ENCODE data around the gene CUEDC1.
A peak's percentile ranks its signal among the peaks of the same experiment; 100 is the strongest.
"Not testable (repeated sequence)": the region's sequence is repeated elsewhere in the genome, so short reads cannot be mapped to it uniquely, and the experiment has no call there.

Gene CUEDC1

DNA sequence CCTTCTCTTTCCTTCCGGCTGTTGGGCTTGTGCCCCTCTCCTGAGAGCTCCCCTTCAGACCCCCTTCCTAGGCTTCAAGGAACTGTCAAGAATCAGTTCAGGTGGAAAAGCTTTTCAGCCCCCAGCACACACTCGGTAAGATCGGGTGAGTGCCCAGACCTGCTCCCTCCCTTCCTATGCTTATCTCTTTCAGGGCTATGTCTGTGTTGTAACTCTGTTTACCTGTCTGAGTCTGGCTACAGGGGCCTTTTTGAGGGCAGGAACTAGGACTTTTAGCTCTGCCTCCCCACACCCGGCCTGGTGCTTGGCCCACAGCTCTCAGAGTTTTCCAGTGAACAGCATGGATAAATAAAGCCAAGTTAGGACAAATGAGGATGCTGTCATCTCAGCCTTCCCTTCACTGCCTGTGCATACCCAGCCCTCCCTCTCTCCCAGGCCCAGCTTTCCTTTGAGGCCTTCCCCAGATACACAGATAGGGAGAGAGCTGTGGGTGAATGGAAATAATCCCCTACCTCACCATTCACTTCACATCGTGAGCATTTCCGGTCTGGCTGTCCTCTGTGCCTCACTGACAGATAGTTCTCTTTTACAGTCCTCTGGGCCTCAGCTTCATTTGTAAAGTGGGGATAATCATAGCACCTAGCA is 99.7 kb downstream of the CUEDC1 start:
- no peak for TF ChIP-seq JUND (IDR thresholded peaks at IDR 0.05; ENCODE audit: low read depth)
- DNase-seq (ENCODE audit: low read depth in 1 of 2, low spot score in 1 of 2), result no peak
- in situ Hi-C loops (cut with HindIII; ENCODE audit: low pct_unique_long_range_greater_than_20kb, low sequenced_read_pairs), result no loop called here

DNA sequence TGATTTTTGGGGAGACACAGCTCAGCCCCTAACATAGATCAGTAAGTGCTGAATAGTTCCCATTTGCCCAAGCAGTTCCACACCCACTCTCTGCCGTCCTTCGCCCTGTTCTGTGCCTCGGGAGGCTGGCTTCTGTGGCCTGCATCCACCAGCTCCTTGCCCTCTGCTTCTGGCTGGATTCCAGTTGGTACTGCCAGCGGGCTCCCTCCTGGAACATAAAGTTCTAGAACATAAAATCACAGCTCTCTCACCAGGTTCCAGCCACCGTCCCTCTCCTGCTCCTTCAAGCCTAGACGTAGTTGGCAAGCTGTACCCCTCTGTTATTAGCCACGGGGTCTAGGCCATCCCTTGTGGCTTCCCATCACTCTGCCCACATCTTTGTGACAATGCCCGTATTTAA is 101.5 kb downstream of the CUEDC1 start:
- in situ Hi-C loops (cut with HindIII; ENCODE audit: low pct_unique_long_range_greater_than_20kb, low sequenced_read_pairs), result no loop called here
- TF ChIP-seq JUND (IDR thresholded peaks at IDR 0.05; ENCODE audit: low read depth), result no peak
- no peak for DNase-seq (ENCODE audit: low read depth in 1 of 2, low spot score in 1 of 2)

DNA sequence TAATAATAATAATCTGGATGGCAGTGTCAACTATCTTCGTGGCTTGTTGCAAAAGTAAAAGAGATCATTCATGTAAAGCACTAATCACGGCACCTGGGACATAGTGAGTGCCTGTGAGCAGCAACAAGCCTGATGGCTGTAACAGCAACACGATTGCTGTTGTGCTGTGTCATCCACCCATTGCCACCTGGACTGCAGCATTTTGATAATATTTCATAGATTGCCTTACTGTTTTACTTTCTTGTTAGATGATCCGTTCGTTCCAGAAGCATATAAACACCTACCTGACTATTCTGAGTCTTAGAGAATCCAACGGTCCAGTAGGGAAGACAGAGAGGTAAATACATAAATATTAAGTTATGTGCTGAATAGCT is 102.3 kb downstream of the CUEDC1 start:
- in situ Hi-C loops (cut with HindIII; ENCODE audit: low pct_unique_long_range_greater_than_20kb, low sequenced_read_pairs), result no loop called here
- no peak for DNase-seq (ENCODE audit: low read depth in 1 of 2, low spot score in 1 of 2)
- TF ChIP-seq JUND (IDR thresholded peaks at IDR 0.05; ENCODE audit: low read depth), result no peak

DNA sequence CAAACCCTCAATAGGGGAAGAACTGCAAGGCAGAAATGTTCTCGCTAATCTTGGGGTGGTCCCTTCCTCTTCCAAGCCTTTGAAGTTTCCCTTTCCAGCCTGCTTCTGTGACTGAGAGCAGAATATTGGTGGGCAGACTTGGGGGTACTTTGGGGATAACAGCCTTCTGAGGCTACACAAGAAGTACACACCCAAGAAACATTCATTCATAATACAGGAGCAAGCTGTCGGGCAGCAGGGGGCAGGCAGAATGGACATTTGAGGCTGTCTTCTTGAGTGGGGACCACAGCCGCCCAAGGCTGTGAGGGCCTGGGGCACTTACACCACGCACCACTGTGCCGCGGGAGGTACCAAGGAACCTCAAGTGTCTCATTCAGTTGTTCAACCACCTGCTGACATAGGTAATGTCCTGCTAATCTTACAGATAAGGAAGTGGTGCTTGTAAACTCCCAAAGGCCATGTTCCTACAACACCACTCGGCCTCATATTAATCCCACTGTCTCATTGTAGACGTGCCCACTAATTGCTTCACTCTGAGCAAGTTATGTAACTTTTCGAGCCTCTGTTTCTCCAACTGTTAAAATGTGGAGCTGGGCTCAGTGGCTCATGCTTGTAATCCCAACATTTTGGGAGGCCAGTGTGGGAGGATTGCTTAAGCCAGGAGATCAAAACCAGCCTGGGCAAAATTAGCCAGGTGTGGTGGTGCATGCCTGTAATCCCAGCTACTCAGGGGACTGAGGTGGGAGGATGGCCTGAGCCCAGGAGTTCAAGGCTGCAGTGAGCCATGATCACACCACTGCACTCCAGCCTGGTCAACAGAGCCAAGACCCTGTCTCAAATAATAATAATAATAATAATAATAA is 102.9 kb downstream of the CUEDC1 start:
- no peak for DNase-seq (ENCODE audit: low read depth in 1 of 2, low spot score in 1 of 2)
- no peak for TF ChIP-seq JUND (IDR thresholded peaks at IDR 0.05; ENCODE audit: low read depth)
- in situ Hi-C loops (cut with HindIII; ENCODE audit: low pct_unique_long_range_greater_than_20kb, low sequenced_read_pairs), result no loop called here

DNA sequence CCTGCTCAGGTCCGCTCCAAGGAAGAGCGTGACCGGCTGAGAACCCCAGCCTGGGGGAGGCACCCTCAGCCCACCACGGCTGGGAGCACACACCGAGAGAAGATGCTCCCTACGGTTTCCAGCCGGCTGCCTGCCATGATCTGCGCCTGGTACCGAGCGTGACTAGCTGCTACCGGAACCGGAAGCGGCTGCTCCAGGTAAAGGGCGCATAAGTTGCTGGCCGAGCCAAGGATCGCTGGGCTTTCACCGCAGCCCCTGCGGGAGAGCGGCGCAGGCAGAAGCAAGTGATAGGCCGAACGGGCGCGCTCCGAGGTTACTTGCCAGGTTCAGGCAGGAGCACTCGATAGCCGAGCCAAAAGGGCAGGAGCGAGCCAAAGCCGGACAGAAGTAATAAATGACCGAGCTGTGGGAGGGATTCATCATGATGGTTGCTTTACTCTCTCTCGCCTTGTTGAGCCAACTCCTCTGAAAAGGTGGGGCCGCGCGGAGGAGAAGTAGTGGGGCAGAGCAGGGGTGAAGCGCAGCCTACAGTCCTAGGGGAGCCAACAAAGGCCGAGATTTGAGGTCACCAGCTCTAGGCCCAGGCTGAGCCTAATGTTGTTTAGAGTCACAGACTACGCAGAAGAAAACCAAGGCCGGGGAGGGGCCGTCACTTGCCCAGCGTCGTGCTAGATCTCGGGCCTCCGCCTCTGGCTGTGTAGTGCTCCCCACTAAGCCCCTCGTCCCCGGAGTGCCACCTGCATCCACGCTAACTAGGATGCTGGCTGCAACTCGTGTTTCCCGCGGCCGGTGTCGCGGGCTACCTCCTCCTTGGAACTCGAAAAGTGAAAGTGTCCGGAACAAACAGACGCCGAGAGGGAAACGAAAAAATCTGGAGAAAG is 105.1 kb downstream of the CUEDC1 start, which contains the start of gene MRPS23:
MRPS23 (minus strand) TSS at position 171 of the 881 bp plus-strand sequence; CDS start at position 137, 34 bp downstream.
- no peak for TF ChIP-seq JUND (IDR thresholded peaks at IDR 0.05; ENCODE audit: low read depth)
- in situ Hi-C loops (cut with HindIII; ENCODE audit: low pct_unique_long_range_greater_than_20kb, low sequenced_read_pairs), result no loop called here

DNA sequence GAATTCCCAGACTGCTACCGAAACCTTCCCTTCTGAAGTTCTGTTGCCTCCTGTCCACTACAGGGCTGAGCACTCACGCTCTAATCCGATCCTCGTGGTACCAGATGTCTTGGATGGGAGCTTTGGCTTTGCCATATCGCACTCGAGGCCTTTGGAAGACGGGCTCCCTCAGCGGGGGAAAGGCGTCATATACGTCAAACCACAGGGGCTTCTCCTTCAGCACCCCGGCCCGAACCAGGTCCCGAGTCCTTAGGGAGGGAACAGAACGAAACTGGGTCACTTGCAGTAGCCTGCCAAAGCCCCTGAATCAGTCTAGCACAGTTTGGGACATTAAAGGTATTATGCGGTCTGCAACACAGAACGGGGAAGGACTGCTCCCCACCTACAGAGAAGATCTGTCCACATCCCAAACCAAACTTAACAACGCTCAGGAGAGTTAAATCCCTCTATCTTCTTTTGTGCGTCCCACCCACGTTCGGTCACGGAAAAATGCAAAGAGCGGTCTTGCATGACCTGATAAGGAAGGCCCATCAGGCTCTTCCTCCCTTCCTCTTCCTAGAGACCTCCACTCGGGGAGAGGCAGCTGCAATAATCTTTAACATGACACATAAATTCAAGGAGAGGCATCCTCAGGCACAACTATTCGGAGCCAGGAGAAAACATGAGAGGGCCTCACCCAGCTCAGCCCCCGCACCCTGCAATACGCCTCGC is 105.9 kb downstream of the CUEDC1 start:
- no peak for TF ChIP-seq JUND (IDR thresholded peaks at IDR 0.05; ENCODE audit: low read depth)
- no peak for DNase-seq (ENCODE audit: low read depth in 1 of 2, low spot score in 1 of 2)
- in situ Hi-C loops (cut with HindIII; ENCODE audit: low pct_unique_long_range_greater_than_20kb, low sequenced_read_pairs), result no loop called here

More for the DNA sequence above, 105.1 kb downstream of the CUEDC1 start, which contains the start of gene MRPS23:
- DNase-seq (ENCODE audit: low read depth in 1 of 2, low spot score in 1 of 2), result peak; percentile 85 to 99

DNA sequence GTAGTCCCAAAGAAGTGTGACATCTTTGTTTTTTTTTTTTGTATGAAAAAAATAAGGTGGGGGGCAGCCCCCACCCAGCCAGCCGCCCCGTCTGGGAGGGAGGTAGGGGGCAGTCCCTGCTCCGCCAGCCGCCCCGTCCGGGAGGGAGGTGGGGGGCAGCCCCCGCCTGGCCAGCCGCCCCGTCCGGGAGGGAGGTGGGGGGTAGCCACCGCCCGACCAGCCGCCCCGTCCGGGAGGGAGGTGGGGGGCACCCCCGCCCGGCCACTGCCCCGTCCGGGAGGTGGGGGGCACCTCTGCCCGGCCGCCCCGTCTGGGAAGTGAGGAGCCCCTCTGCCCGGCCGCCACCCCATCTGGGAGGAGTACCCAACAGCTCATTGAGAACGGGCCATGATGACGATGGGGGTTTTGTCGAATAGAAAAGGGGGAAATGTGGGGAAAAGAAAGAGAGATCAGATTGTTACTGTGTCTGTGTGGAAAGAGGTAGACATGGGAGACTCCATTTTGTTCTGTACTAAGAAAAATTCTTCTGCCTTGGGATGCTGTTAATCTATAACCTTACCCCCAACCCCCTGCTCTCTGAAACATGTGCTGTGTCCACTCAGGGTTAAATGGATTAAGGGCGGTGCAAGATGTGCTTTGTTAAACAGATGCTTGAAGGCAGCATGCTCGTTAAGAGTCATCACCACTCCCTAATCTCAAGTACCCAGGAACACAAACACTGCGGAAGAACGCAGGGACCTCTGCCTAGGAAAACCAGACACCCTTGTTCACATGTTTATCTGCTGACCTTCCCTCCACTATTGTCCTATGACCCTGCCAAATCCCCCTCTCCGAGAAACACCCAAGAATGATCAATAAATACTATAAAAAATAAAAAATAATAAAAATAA is 108.9 kb downstream of the CUEDC1 start:
- DNase-seq (ENCODE audit: low read depth in 1 of 2, low spot score in 1 of 2); in situ Hi-C loops (cut with HindIII; ENCODE audit: low pct_unique_long_range_greater_than_20kb, low sequenced_read_pairs): not testable (repeated sequence)

DNA sequence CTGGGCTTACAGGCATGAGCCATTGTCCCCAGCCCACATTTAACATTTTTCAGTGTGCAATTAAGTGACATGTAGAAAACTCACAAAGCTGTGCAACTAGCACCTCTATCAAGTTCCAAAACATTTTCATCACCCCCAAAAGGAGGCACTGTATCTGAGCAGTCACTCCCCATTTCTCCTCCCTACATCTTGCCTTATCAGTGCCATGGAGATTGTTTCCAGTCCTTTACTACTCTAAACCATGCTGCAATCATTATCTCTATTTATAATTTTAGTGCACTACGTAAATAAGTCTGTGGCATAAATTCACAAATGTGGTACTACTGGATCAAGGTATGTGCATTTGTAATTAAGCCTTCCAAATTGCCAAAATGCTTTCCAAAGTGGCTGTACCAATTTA is 112.9 kb downstream of the CUEDC1 start:
- in situ Hi-C loops (cut with HindIII; ENCODE audit: low pct_unique_long_range_greater_than_20kb, low sequenced_read_pairs), result no loop called here
- no peak for TF ChIP-seq JUND (IDR thresholded peaks at IDR 0.05; ENCODE audit: low read depth)
- no peak for DNase-seq (ENCODE audit: low read depth in 1 of 2, low spot score in 1 of 2)

DNA sequence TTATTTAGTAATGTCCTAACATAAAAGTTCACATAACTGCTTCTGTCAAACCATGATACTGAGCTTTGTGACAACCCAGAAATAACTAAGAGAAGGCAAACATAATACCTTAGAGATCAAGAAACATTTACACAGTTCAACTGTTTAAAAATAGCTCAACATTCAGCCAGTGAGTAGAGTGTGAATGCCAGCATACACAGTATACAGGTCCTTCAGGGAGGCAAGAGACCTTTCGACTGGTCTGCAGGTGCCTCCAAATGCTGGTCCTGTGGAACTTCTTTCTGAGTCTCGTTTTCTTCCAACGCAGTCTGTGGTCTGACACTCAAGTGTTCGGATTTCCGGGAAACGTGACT is 115.7 kb downstream of the CUEDC1 start:
- DNase-seq (ENCODE audit: low read depth in 1 of 2, low spot score in 1 of 2), result no peak
- in situ Hi-C loops (cut with HindIII; ENCODE audit: low pct_unique_long_range_greater_than_20kb, low sequenced_read_pairs), result no loop called here
- TF ChIP-seq JUND (IDR thresholded peaks at IDR 0.05; ENCODE audit: low read depth), result no peak

DNA sequence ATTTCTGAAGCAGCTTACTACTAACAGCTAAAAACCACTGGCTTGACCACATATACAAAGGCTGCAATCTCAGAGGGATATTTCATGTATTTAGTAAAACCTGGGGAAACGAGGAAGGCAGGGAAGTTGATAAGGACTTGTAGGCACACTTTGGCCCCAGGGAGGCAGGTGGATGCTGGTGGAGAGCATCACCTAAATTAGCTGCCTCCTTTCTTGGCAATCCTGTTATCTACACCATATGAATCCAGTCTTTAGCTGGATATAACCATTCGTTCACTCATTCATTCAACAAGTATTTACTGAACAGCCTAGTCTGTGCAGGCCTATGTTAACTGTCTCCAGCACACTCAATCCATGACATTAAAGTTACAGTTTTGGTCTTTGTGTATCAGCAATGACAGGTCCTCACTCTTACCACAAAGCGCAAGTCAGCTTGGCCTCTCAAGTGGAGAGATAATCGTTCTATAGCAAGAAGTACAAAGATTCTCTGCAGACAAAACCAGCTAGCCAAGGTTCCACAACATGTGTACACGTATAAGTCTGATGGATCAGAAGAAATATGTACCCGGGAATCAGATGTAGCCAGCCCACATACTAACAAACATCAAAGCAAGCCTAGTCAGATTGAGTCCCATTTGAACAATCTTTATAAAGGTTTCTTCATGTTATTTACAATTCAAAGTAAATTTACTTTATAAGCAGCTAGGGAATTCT is 116.2 kb downstream of the CUEDC1 start:
- no peak for TF ChIP-seq JUND (IDR thresholded peaks at IDR 0.05; ENCODE audit: low read depth)
- DNase-seq (ENCODE audit: low read depth in 1 of 2, low spot score in 1 of 2), result no peak
- in situ Hi-C loops (cut with HindIII; ENCODE audit: low pct_unique_long_range_greater_than_20kb, low sequenced_read_pairs), result no loop called here

DNA sequence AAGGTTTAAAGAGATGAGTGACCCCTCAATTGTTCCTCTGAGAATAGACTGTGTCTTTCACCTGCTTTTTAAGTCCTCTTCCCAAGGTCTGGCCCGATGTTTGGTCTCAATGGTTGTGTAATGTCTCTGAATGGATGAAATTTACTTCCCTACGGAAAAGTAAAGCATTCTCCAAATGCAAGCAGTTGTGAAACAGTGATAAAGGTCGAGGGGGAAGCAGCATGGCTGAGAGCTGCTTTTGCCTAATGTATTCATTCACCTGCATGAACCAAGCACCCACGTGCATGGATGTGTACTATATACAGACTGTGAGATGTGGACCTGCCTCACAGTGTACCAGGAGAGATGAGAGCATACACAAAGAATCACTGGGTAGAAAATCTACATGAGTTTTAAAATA is 116.8 kb downstream of the CUEDC1 start:
- in situ Hi-C loops (cut with HindIII; ENCODE audit: low pct_unique_long_range_greater_than_20kb, low sequenced_read_pairs), result no loop called here
- no peak for TF ChIP-seq JUND (IDR thresholded peaks at IDR 0.05; ENCODE audit: low read depth)
- DNase-seq (ENCODE audit: low read depth in 1 of 2, low spot score in 1 of 2), result no peak
